NCI-H2081 treated with DMSO at 0.1 percent for 48 hours (cell line): ENCODE measurements around the gene CXCL3.

Experiments used
- DNase-seq: peaks from one replicate; lab custom pipeline; 2025; lab: John Stamatoyannopoulos, UW

CXCL3 gene

GRCh38 chr4:74013264-74013663 is 25.2 kb downstream of the CXCL3 start:
- no peak for DNase-seq

GRCh38 chr4:74012130-74012529 is 26.4 kb downstream of the CXCL3 start:
- DNase-seq = no peak

- DNase-seq = no peak
Measured at GRCh38 chr4:74009307-74009706, 29.2 kb downstream of the CXCL3 start.

GRCh38 chr4:74006009-74006476 is 32.4 kb downstream of the CXCL3 start:
- no peak for DNase-seq

GRCh38 chr4:74005528-74005927 is 33.0 kb downstream of the CXCL3 start:
- DNase-seq = no peak

- no peak for DNase-seq
Measured at GRCh38 chr4:74004668-74005067, 33.8 kb downstream of the CXCL3 start.

GRCh38 chr4:74000301-74000700 is 38.2 kb downstream of the CXCL3 start:
- DNase-seq = no peak

- DNase-seq = no peak
Measured at GRCh38 chr4:73998040-73999011, 40.2 kb downstream of the CXCL3 start, which contains the start of gene CXCL5. TSS of gene CXCL5 (minus strand) at chr4:73998677. CDS start at chr4:73998581, 96 bp downstream.

- DNase-seq = no peak
Measured at GRCh38 chr4:73992050-73992449, 46.4 kb downstream of the CXCL3 start.

- DNase-seq = no peak
Measured at GRCh38 chr4:73991742-73992000, 46.8 kb downstream of the CXCL3 start.

- no peak for DNase-seq
Measured at GRCh38 chr4:73990988-73991741, 47.3 kb downstream of the CXCL3 start.

GRCh38 chr4:73989928-73990327 is 48.6 kb downstream of the CXCL3 start:
- DNase-seq = no peak

- DNase-seq = no peak
Measured at GRCh38 chr4:73989031-73989430, 49.5 kb downstream of the CXCL3 start.

- no peak for DNase-seq
Measured at GRCh38 chr4:73988061-73988460, 50.4 kb downstream of the CXCL3 start, which contains the start of gene PPBP. TSS of gene PPBP (minus strand) at chr4:73988190. CDS start at chr4:73988103, 87 bp downstream.
